RWPE1 (cell line): Measurements from ENCODE around the gene MINDY4.

Experiments
- CTCF ChIA-PET: fragments of 350-600 bp; sonication (Branson Sonifier 250); formaldehyde crosslinking; extraction: SDS; loops from one replicate; lab custom pipeline; 2021; lab: Yijun Ruan, JAX
- POLR2A ChIA-PET: fragments of 400-600 bp; formaldehyde crosslinking; extraction: SDS; loops from one replicate; lab custom pipeline; 2020; ENCODE audit warnings: antibody characterized with exemption; ENCODE audit not compliant: low non-redundant PET; lab: Yijun Ruan, JAX
- DNase-seq: peaks from one replicate; pipeline ENCODE4 v3.0.0; 2012; ENCODE audit warnings: low spot score
- H3K27ac ChIP-seq: fragments of 450-650 bp; 2 replicates; pipeline ENCODE4 v1.5.1; 2017
- TF ChIP-seq, protein P1 (sequence below): fragments of 450-650 bp; conservative IDR thresholded peaks from 2 replicates; pipeline ENCODE4 v1.5.1; 2017; ENCODE audit warnings: low read depth, mild to moderate bottlenecking

Gene MINDY4

DNA sequence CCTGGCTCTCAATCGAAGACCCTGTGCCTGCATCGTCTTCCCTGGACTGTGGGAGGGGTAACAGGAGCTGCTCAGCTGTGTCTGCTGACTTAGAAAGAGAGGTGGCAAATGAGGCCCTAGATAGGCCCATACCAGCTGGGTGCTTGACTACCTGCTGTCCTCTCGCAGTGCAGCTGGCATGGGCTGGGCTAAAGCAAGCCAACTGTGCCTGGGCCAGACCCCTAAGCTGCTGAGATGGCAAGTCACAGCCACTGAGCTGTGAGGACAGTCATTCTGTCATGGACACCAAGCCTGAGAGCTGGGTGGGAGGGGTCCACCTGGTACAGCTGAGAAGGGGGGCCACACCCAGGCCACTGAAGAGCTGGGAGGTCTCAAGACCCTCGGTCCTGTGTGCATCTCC is 94.6 kb downstream of the MINDY4 start:
- H3K27ac ChIP-seq: no peak overlapping the region
- TF ChIP-seq, protein P1, sequence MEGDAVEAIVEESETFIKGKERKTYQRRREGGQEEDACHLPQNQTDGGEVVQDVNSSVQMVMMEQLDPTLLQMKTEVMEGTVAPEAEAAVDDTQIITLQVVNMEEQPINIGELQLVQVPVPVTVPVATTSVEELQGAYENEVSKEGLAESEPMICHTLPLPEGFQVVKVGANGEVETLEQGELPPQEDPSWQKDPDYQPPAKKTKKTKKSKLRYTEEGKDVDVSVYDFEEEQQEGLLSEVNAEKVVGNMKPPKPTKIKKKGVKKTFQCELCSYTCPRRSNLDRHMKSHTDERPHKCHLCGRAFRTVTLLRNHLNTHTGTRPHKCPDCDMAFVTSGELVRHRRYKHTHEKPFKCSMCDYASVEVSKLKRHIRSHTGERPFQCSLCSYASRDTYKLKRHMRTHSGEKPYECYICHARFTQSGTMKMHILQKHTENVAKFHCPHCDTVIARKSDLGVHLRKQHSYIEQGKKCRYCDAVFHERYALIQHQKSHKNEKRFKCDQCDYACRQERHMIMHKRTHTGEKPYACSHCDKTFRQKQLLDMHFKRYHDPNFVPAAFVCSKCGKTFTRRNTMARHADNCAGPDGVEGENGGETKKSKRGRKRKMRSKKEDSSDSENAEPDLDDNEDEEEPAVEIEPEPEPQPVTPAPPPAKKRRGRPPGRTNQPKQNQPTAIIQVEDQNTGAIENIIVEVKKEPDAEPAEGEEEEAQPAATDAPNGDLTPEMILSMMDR: no peak
- POLR2A ChIA-PET: no interaction called here
- no peak for DNase-seq
- CTCF ChIA-PET: no interaction called here

DNA sequence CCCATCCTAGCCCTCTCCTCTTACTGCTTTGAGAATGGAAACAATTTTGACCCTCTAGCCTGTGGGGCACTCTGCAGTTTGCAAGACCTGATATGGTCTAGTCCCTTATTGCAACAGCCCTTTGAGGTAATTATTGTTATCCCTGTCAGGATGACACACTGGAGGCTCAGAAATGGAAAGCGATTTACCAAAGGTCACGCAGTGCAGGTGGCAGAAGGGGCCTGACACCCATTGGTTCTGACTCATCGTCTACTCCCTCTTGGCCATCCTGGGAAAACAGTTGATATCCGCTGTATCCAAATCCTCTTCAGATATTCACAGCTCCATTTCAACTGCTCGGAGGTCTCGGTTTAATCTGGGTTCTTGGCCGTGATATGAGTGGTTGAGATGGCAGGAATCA is 95.7 kb downstream of the MINDY4 start:
- CTCF ChIA-PET: interaction anchor here (0.7 kb wide), 1 partner anchor 70 kb away, joined by 3 read pairs; no protein-coding TSS in a partner anchor
- no peak overlapping the region for H3K27ac ChIP-seq
- no peak for DNase-seq
- POLR2A ChIA-PET: no interaction called here
- TF ChIP-seq, protein P1: no peak

DNA sequence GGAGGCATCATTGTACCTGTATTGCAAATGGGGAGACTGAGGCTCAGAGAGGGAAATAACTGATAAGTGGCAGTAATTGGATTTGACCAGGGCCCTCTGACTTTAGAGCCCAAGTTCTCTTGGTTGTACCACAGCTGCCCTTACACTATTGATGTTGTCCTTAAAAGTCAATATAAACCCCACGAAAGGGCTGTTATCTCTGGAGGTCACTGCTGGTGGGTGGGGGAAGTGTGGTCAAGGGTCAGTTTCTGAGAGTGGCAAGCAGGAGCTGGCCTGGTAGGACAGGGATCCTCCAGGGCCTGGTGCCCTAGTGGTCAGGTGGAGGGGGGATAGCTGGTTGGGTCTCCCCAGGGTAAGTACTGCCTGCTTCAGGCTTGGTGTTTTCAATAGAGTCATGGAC is 96.3 kb downstream of the MINDY4 start:
- ChIA-PET CTCF (no interaction called here), POLR2A (no interaction called here)
- H3K27ac ChIP-seq: no peak overlapping the region
- TF ChIP-seq, protein P1: no peak
- no peak for DNase-seq

DNA sequence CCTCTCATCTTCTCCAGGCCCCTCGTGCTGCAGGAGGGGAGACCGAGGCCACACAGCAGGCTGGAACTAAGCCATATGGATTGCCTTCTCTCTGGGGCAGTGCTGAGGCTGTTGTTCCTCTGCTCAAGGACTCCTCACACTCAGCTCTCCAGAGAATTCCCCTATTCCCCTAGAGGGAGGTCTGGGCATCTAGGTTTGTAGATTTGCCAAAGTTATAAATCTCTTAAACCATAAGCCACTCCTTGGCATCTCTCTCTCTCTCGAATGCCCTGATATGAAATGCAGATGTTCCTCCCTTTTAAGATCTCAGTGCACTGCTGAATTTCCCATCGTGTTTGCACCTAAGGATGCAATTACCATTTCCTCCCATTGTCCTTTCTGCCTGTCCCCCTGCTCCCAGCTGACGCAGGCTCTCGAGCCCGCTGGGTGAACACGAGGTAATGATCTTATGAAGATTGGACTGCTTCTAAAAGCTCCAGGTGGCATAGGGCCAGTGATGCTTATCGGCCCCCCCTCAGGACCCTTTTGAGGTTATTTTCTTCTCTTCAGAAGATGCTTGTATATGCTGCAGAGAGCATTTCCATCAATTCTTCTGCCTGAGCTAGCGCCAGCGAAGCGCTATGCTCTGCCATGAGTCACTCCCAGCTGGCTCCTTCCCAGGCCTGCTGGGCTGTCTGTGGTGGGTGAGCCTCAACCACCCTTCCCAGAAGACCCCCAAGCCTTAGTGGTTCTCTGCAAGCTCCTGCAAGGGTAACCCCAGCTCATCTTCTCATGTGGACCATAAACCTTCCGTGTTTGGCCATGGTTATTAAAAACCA is 98.8 kb downstream of the MINDY4 start:
- TF ChIP-seq, protein P1: no peak
- H3K27ac ChIP-seq: no peak overlapping the region
- CTCF ChIA-PET: interaction anchor here (0.6 kb wide), 1 partner anchor 277 kb away, joined by 4 read pairs; no protein-coding TSS in a partner anchor
- POLR2A ChIA-PET: no interaction called here
- DNase-seq: no peak

DNA sequence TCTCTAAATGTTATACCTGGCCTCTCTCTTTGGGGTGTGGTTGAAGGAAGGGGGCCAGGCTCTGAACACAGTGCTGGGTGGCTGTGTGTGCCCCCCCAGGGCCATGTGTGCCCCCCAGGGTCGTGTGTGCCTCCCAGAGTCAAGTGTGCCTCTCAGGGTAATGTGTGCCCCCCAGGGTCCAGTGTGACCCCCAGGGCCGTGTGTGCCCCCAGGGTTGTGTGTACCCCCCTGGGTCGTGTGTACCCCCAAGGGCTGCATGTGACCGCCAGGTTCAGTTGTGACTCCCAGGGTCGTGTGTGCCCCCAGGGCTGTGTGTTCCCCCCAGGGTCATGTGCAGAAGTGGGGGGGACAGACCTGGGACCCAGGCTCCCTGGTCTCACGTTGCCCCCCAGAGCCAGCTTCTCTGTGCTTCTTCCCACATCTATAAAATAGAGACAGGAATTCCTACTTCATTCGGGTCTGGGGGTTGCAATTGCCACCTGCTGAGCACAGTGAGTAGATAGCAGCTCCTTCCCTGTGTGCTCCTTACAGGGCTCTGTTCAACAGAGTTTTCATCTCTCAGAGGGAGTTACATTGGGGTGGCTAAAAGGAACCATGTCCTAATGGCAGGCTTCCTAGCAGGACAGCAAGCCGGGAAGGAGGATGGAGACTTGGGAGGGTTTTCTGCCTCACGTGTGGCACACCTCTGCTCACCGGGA is 99.8 kb downstream of the MINDY4 start:
- no peak overlapping the region for H3K27ac ChIP-seq
- POLR2A ChIA-PET: no interaction called here
- no peak for DNase-seq
- CTCF ChIA-PET: no interaction called here
- TF ChIP-seq, protein P1: no peak

DNA sequence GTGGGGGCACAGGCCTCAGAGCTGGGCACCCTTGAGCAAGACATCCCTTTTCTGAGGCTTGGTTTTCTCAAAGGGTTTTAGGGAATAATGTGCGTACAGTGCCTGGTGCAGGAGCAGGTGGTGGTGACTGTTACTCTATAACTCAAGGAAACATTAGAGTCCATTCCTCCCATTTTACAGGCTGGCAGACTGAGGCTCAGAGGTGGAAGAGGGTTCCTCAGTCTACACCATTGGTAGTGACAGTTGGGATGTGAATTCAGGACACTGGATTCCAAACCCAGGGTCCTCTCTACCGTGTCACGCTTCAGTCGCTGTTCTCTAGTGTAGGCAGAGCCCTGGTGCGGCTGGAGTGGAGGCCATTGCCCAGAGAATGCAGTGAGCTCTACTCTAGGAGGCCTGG is 100.4 kb downstream of the MINDY4 start:
- DNase-seq: no peak
- no peak overlapping the region for H3K27ac ChIP-seq
- ChIA-PET CTCF (no interaction called here), POLR2A (no interaction called here)
- TF ChIP-seq, protein P1: no peak
